ENCODE data around the gene DIPK1B.

The DIPK1B gene

DNA sequence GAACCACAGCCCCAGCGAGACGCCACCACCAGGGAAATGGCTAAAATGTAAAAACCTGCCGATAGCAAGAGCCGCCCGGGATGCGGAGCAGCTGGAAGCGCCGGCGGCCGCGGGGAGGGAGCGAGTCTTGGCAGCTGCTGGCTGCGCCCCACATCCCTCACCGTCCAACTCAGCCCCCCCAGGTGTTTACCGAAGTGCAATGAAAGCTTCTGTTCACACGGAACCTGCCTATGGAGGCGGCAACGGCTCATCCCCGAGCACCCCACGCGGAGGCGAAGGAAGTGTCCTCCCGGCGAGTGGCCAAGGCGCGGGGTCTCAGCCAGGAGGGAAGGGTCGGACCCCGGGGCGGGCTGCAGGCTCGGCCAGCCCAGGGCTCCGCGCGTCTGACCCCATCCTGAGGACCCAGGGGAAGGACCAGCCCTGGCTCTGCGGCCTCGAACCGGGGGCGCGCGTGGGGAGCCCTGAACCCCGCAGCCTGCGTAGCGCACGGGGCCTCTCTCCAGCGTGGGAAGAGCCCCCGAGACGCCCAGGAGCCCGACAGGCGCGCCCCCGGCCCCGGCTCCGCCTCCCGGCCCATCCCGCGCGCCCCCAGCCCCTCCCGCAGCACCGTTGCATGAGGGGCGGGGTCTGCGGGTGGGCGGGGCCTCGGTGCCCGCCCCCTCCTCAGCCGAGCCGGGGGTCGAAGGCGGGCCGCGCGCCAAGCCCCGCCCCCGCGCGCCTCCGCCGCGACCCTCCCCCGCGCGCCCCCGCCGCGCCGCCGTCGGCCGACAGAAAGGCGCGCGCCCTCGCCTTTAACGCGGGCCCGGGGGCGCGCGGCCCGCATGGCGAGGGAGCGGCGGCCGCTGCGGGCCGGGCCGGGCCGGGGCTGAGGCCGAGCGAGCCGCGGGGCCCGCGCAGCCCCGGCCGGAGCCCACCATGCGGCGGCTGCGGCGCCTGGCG, at the start of gene DIPK1B:
TSS of gene DIPK1B (plus strand) at position 822 of the 939 bp plus-strand sequence. CDS start at position 916, 94 bp downstream.
- in situ Hi-C loops (cut with MboI; ENCODE audit: low pct_unique_long_range_greater_than_20kb, low sequenced_read_pairs): no loop called here
- peak; percentile 58 for DNase-seq

DNA sequence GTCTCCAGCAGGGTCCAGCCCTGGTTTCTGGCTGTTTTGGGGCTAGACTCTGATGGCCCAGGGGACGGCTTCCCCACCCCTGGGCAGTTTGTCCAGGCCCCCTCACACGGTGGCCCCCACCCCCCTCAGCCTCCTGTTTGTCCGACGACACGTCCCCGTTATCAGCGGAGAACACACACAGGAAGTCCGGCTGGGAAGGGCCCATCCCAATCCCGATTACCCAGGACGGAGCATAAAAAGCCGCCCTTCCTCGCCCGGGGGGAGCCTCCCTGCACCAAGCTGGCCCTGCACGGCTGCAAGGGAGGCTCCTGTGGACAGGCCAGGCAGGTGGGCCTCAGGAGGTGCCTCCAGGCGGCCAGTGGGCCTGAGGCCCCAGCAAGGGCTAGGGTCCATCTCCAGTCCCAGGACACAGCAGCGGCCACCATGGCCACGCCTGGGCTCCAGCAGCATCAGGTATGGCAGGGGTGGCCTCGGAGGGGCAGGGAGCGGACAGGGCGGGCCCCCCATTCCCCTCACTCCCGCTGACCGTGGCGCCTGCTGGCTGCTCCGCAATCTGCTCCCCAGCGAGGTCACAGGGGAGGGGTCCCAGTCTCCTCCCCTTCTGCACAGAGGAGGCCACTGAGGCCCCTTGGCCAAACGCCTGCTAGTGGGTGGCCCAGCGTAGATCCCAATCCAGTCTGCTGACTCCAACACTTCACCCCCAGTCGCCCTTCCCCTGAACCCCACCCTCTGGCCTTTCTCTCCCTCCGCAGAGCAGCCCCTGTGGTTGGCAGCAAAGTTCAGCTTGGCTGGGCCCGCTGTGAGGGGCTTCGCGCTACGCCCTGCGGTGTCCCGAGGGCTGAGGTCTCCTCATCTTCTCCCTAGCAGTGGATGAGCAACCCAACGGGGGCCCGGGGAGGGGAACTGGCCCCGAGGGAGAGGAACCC, 49.5 kb upstream of the DIPK1B start, which contains the start of gene EGFL7:
TSS of gene EGFL7 (plus strand) at position 261 of the 926 bp plus-strand sequence. CDS start 5,367 bp downstream, outside the sequence.
- in situ Hi-C loops (cut with MboI; ENCODE audit: low pct_unique_long_range_greater_than_20kb, low sequenced_read_pairs): no loop called here
- DNase-seq: no peak

DNA sequence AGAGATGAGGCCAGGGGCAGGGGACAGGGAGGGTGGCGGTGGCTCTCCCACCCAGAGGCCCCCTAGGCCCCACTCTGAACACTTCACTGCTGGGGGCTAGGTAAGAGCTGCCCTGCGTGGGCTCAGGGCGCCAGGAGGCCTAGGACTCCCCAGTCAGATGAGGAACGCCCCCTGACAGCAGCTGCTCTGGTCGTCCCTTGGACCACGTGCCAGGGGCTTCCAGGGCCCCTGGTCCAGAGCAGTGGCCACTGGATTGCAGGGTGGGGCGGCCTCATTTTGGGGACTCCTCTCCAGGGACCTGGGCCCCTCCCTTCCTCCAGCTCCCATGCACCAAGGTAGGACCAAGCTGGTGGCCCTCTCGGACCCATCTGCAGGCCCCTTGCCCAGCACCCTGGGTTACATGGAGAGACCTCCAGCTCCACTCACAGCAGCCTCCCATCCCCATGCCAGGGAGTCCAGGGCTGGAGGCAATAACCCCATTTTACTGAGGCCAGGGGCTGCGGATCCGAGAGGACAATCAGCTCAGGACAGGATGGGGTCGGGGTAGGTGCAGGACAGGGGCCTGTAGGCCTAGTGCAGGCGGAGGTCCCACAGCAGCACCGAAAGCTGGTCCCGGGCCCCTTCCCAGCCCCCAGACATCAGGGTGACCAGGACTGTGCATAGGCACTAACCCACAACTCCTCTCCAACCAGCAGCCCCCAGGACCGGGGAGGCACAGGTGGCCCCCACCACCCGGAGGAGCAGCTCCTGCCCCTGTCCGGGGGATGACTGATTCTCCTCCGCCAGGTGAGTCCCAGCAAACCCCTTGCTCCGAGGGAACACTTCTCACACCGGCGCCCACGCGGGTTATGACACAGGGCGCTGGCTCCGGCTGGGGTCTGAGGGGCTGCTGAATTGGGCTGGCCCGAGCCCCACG, 48.1 kb upstream of the DIPK1B start:
- in situ Hi-C loops (cut with MboI; ENCODE audit: low pct_unique_long_range_greater_than_20kb, low sequenced_read_pairs): no loop called here

DNA sequence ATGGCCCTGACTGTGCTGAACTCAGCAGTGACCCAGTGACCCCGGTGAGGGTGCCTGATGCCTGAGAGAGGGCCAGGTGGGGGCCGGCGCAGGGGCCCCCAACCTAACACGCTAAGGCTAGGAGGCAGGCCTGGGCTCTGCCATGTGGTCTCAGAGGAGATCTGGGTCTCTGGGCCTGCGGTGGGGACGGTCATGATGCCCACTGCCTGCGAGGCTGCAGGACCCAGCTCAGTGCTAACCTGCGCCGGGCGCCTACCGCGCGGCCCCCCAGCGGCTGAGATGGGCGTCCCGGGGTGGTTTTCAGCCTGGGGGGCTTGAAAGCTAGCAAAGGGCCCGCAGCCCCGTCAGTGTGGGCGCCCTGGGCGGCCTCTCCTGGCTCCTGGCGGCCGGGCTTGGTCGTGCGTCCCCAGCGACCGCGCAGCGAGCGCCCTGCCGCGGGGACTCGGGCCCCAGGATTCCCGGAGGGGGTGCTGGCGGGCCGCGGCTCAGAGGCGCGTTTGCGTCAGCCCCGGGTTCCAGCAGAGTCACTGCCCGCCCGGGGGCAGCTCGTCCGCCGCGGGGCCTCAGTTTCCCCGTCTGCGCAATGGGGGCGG, 47.2 kb upstream of the DIPK1B start:
- in situ Hi-C loops (cut with MboI; ENCODE audit: low pct_unique_long_range_greater_than_20kb, low sequenced_read_pairs): no loop called here
- DNase-seq: peak; percentile 73

More for the DNA sequence above, 48.1 kb upstream of the DIPK1B start:
- DNase-seq: no peak

DNA sequence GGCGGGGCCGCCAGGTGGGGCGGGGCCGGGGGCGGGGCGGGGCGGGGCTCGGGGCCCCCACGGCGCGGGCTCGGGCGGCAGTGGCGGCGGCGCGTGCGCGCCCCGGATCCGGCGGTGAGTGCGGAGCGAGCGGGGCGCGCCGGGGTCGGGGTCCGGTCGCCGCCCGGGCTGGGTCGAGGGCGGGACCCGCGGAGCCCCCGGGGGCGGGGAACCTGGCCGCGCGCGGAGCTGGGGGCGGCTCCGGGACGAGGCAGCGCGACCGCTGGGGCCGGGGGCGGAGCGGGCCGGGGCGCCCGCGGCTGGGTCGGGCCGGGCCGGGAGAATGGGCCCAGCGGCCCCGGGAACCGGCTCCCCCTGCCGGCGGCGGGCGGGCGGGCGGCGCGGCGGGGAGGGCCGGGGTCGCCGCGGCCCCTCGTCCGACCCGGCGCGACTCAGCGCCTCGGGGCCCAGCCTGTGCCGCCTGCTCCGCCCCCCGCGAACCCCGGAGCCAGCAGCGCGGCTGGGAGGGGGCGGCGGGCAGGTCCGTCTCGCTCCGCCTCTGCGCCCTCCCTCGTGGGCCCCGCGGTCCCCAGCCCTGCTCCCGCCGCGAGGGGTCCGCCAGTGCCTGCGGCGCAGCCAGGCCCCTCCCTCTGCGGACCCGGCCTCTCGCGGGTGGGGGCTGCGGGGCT, 46.5 kb upstream of the DIPK1B start:
- in situ Hi-C loops (cut with MboI; ENCODE audit: low pct_unique_long_range_greater_than_20kb, low sequenced_read_pairs): no loop called here
- no peak for DNase-seq

DNA sequence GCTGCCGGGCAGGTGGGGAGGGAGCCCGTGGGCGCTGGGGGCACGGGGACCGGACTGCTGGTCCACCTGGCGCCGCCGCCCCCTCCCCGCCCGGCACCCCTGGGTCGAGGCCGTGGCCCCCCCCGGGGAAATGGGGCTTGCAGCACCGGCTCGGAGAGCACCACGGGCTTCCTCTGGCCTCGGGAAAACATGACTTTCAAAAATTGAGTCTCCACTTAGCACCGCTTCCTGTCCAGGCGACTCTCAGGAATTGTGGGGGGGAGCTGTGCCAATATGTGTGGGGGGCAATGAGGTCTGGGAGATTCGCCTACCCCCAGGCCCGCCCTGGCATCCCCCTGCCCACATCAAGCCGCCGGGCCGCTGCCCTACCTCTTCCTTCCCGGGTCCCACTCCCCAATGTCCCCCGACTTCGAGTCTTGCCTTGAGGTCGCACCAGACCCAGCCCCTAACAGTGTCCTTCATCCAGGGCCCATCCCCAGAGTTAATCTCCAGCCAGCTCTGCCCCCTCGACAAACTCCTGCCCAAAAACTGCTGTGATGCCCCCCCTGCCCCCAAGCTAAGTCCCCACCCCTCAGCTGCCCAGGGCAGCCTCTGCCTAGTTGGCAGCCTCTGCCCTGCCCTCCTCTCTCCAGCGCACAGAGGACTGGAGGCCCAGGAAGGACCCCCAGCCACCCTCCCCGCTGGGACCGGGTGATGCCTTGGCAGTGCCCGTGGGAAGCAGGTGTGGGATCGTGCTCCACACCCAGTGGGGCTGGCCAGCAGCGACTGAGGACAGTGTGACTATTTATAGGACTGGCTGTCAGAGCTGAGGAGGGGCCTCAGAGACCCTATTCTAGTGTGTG, 45.8 kb upstream of the DIPK1B start:
- in situ Hi-C loops (cut with MboI; ENCODE audit: low pct_unique_long_range_greater_than_20kb, low sequenced_read_pairs): no loop called here

DNA sequence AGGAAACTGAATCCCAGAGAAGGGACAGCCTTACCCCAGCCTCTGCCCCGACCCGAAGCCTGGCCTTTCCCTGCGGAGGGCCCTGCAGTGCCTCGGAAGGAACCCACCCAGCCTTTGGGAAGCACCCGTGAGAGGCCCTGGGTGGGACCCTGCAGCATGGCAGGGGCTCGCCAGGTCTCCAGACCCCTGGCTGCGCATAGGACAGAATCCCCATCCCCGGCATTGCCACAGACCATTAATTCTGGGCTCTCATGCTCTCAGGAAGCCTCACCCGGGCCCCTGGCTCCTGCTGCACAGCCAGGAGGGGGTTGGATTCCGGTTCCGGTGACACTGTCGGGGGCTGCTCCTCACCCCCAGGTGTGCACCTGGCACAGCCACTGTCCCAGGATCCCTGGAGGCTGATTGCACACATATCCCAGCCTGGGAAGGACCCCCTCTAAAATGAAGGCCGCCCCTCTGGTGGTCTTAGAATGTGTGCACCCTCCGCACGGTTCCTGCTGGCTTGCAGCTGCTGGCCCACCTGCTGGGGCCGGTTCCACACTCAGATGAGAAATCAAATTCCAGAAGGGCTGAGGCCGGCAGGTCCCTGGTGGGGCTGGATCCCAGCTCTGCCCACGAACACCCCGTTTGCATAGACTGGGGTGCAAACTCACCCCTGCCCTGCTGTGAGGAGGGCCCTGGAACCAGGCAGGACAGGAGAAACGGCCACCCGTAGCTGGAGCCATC, 45.0 kb upstream of the DIPK1B start:
- in situ Hi-C loops (cut with MboI; ENCODE audit: low pct_unique_long_range_greater_than_20kb, low sequenced_read_pairs): no loop called here
- DNase-seq: no peak

More for the DNA sequence above, 45.8 kb upstream of the DIPK1B start:
- DNase-seq: no peak

DNA sequence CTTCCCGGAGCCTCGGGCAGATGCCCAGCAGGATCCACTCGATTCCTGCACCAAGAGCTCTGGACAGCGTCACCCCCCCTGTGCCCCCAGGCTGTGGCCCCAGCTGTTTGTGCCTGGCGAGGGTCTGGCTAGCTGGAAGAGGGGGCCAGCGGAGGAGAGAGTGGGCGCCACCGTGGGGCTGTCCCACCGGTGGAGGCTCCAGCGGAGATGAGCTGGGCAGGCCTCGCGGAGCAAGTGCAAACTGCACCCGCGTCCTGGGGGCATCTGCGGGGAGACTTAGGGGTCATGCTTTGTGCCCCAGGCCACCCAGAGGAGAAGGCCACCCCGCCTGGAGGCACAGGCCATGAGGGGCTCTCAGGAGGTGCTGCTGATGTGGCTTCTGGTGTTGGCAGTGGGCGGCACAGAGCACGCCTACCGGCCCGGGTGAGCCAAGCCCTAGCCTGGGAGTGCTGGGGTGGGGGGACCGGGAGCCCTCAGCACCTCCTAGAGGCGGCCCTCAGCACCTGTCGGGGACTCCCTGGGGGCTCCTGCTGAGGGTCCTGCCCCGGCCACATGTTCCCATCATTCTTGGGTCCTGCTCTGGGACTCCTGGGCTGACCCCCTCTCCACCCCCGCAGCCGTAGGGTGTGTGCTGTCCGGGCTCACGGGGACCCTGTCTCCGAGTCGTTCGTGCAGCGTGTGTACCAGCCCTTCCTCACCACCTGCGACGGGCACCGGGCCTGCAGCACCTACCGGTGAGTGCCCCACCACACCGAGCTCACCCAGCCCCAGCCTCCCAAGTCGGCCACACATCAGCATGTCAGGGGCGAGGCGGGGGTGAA, 44.2 kb upstream of the DIPK1B start:
- in situ Hi-C loops (cut with MboI; ENCODE audit: low pct_unique_long_range_greater_than_20kb, low sequenced_read_pairs): no loop called here
- no peak for DNase-seq

DNA sequence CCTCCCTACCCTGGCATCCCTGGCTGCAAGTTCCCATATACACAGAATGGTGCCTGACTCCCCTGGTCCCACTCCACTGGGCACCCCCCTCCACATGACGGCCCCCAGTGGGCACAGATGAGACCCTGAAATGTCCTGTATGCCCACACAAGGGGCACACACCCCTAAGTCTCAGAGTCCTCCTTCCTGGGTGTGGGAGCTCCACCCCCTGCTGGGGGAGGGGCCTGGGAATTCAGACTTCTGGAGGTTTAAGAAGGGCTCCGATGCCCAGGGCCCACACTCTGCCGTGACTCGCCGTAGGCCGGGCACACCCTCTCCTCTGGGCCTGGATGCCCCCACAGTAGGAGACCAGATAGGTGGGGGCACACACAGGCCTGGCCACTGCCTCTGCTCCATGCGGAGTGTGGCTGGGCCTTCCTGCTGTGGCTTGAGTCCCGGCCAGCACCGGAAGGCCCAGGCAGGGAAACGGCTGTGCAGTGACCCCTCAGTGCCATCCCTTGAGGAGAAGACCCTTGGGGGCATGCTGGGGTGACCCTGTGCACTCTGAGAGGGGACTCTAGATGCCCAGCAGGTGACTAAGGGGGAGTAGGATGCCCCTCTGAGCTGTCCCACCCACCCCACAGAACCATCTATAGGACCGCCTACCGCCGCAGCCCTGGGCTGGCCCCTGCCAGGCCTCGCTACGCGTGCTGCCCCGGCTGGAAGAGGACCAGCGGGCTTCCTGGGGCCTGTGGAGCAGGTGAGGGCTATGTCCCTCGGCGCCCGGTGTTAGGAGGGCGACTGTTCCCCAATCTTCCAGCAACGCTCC, 43.2 kb upstream of the DIPK1B start:
- in situ Hi-C loops (cut with MboI; ENCODE audit: low pct_unique_long_range_greater_than_20kb, low sequenced_read_pairs): no loop called here
- no peak for DNase-seq

DNA sequence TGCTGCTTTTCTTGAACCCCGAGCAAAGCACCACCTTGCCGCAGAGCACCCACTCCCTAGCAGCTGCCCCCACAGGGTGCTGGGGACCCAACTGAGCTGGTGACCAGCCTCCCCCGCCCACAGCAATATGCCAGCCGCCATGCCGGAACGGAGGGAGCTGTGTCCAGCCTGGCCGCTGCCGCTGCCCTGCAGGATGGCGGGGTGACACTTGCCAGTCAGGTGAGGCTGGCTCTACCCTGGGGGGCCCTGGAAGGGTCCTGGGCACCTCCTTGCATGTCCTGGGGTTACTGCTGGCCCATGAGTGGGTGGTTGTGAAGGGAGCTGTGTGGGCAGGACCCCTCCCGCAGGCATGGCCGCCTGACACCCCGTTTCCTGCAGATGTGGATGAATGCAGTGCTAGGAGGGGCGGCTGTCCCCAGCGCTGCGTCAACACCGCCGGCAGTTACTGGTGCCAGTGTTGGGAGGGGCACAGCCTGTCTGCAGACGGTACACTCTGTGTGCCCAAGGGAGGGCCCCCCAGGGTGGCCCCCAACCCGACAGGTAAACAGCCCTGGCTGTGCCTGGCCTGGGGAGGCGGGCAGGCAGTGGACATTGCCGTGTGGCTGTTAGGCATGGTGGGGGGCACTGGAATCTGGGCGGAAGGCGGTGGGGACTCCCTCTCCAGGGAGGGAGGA, 42.4 kb upstream of the DIPK1B start:
- DNase-seq: no peak
- in situ Hi-C loops (cut with MboI; ENCODE audit: low pct_unique_long_range_greater_than_20kb, low sequenced_read_pairs): no loop called here

DNA sequence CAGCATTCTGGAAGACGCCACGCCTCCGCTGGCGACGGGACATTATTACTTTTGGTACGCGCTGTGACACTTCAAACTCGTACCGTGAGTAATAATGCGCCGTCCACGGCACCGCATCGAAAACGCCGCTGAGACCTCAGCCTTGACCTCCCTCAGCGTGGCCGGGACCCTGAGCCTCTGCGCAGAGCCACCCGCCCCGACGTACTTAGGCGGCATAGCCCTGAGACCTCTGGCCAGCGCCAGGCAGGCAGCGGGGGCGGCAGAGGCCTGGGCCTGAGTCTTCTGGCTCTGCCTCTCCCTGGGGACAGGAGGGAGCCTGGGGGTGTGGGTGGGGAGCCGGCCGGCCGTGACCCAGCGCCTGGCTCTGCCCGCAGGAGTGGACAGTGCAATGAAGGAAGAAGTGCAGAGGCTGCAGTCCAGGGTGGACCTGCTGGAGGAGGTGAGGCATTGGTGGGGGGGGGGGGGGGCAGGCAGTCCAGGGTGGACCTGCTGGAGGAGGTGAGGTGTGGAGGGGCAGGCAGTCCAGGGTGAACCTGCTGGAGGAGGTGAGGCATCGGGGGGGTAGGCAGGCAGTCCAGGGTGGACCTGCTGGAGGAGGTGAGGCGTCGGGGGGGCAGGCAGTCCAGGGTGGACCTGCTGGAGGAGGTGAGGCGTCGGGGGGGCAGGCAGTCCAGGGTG, 41.7 kb upstream of the DIPK1B start:
- in situ Hi-C loops (cut with MboI; ENCODE audit: low pct_unique_long_range_greater_than_20kb, low sequenced_read_pairs): no loop called here
- no peak for DNase-seq

DNA sequence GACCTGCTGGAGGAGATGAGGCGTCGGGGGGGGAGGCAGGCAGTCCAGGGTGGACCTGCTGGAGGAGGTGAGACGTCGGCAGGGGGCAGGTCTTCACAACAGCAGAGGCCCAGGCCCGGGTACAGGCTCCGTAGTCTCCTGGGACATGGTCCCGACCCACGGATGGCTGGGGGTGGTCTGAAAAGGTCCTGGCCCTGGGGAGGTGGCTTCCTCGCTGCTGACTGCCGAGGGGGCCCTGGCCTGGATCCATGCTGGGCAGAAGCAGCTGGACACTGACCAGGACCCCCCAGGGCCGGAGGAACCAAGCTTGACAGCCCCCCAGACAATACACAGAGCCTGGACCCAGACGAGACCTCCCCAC, 41.1 kb upstream of the DIPK1B start:
- DNase-seq: no peak
- in situ Hi-C loops (cut with MboI; ENCODE audit: low pct_unique_long_range_greater_than_20kb, low sequenced_read_pairs): no loop called here

DNA sequence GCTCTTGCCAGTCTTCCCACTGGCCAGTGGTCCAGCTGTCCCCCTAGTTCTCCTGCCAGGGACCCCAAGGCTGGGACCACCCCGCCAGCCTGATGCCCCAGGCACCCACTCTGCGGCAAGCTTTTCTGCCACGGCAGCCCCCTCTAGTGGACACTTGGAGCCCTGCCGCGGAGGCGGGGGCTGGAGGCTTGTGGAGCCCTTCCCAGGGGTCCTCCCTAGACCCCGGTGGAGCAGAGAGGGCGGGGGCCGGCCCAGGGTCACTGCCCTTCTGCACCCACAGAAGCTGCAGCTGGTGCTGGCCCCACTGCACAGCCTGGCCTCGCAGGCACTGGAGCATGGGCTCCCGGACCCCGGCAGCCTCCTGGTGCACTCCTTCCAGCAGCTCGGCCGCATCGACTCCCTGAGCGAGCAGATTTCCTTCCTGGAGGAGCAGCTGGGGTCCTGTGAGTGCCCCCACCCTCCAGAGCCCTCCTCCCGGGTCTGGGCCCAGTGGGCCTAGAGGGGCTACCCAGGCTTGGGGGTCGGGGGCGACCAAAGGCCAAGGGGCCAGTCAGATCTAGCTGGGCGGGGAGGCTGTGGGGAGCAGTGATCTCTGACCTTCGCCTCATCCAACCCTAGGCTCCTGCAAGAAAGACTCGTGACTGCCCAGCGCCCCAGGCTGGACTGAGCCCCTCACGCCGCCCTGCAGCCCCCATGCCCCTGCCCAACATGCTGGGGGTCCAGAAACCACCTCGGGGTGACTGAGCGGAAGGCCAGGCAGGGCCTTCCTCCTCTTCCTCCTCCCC, 40.5 kb upstream of the DIPK1B start:
- in situ Hi-C loops (cut with MboI; ENCODE audit: low pct_unique_long_range_greater_than_20kb, low sequenced_read_pairs): no loop called here
- no peak for DNase-seq

All from KBM-7 (cell line).